Activated CD8-positive, alpha-beta T cell treated with anti-CD3 and anti-CD28 coated beads for 36 hours (primary cell): ENCODE measurements around the gene ST8SIA4. TPM values are rescaled to one million over a fixed set of nuclear protein-coding genes. Genes with fewer than 3 reads are reported as not detected.

Source experiments
- ATAC-seq: fragments of 200-7000 bp; cut with Tn5 transposase; one replicate; pipeline ENCODE4 v1.10.0; 2021; ENCODE audit warnings: mild to moderate bottlenecking, moderate library complexity
- CTCF ChIA-PET: fragments of 350-600 bp; sonication (Branson Sonifier 250); formaldehyde crosslinking; loops from one replicate; lab custom pipeline; 2021; ENCODE audit warnings: antibody characterized with exemption; lab: Charles Lee
- POLR2A ChIA-PET: fragments of 350-600 bp; sonication (Branson Sonifier 250); formaldehyde crosslinking; loops from one replicate; lab custom pipeline; 2021; ENCODE audit warnings: antibody characterized with exemption; lab: Charles Lee
- DNase-seq: peaks from one replicate; pipeline ENCODE4 v3.0.0-alpha.2; 2020
- H3K27ac Mint-ChIP-seq: one replicate; pipeline ENCODE4 v1.8.0; 2021; ENCODE audit warnings: mild to moderate bottlenecking, mixed read lengths
- H3K27me3 Mint-ChIP-seq: one replicate; pipeline ENCODE4 v1.8.0; 2021; ENCODE audit warnings: mixed read lengths
- H3K36me3 Mint-ChIP-seq: one replicate; pipeline ENCODE4 v1.8.0; 2021; ENCODE audit warnings: low read depth, mixed read lengths
- H3K4me1 Mint-ChIP-seq: one replicate; pipeline ENCODE4 v1.8.0; 2021; ENCODE audit warnings: low read depth, mixed read lengths
- H3K4me3 Mint-ChIP-seq: one replicate; pipeline ENCODE4 v1.8.0; 2021; ENCODE audit warnings: mild to moderate bottlenecking, moderate library complexity, mixed read lengths
- H3K9me3 Mint-ChIP-seq: one replicate; pipeline ENCODE4 v1.8.0; 2021; ENCODE audit warnings: mixed read lengths
- CTCF ChIP-seq: fragments of 200-600 bp; IDR thresholded peaks from one replicate; pipeline ENCODE4 v1.8.0; 2022; ENCODE audit warnings: antibody characterized with exemption, mild to moderate bottlenecking
- intact Hi-C: fragments of 100-400 bp; cut with micrococcal nuclease; formaldehyde crosslinking; loops from one replicate; pipeline ENCODE4 v1.10.0; 2022
- total RNA-seq, 2 experiments: library from RNA; stranded (reverse); gene quantifications; one replicate each; pipeline ENCODE4 v1.2.3, GENCODE V29; 2021

ST8SIA4 gene
- total RNA-seq, 2 experiments from 2014 or later, result 31.6 to 34.1 TPM

DNA sequence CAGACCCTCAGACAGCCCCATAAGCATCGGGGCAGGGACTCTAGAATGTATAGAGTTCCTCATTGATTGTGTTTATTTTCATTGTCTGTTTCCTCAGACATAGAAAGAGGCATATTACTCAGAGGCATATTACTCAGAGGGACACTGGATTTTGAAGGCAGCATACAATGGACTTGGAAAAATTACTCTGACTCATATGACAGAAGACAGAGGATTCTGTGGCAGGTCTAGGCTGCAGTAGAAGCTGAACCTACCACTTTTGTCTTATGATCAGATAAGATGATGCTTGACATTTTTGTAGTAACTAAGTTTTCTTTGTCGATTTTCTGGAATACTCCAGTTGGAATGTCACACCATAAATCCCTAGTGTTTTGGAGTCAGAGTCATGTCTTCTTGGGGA, 105.2 kb downstream of the ST8SIA4 start:
- peaks cover 17% of the 10 kb centered on the region for H3K9me3 Mint-ChIP-seq
- no peak for DNase-seq
- no peak for ATAC-seq
- intact Hi-C loops, result no loop called here
- CTCF ChIA-PET, result no interaction called here
- H3K36me3 Mint-ChIP-seq, result peaks cover 6% of the 10 kb centered on the region
- TF ChIP-seq CTCF, result no peak
- no peak overlapping the region for H3K4me3 Mint-ChIP-seq
- peaks cover 2% of the 10 kb centered on the region for H3K4me1 Mint-ChIP-seq
- POLR2A ChIA-PET, result no interaction called here
- no peak overlapping the region for H3K27ac Mint-ChIP-seq
- no peaks in the 10 kb centered on the region for H3K27me3 Mint-ChIP-seq

GRCh38 chr5:100796851-100797250, 106.2 kb downstream of the ST8SIA4 start:
- no peak for TF ChIP-seq CTCF
- intact Hi-C loops, result no loop called here
- H3K4me3 Mint-ChIP-seq, result no peak overlapping the region
- no peaks in the 10 kb centered on the region for H3K27me3 Mint-ChIP-seq
- DNase-seq, result no peak
- H3K27ac Mint-ChIP-seq, result no peak overlapping the region
- ATAC-seq, result no peak
- H3K36me3 Mint-ChIP-seq, result no peaks in the 10 kb centered on the region
- no peaks in the 10 kb centered on the region for H3K4me1 Mint-ChIP-seq
- ChIA-PET POLR2A (no interaction called here), CTCF (no interaction called here)
- peaks cover 8% of the 10 kb centered on the region for H3K9me3 Mint-ChIP-seq

- Mint-ChIP-seq H3K27me3 (no peaks in the 10 kb centered on the region), H3K4me3 (no peak overlapping the region), H3K9me3 (peaks cover 1% of the 10 kb centered on the region), H3K27ac (no peak overlapping the region), H3K4me1 (peaks cover 1% of the 10 kb centered on the region), H3K36me3 (no peaks in the 10 kb centered on the region)
- ChIA-PET POLR2A (interaction anchor here (0.6 kb wide), 1 partner anchor 1931 kb away, joined by 3 read pairs; no protein-coding TSS in a partner anchor), CTCF (no interaction called here)
- no peak for TF ChIP-seq CTCF
- ATAC-seq, result no peak
- DNase-seq, result no peak
- intact Hi-C loops, result no loop called here
Measured at GRCh38 chr5:100794844-100795243, 108.2 kb downstream of the ST8SIA4 start.

DNA sequence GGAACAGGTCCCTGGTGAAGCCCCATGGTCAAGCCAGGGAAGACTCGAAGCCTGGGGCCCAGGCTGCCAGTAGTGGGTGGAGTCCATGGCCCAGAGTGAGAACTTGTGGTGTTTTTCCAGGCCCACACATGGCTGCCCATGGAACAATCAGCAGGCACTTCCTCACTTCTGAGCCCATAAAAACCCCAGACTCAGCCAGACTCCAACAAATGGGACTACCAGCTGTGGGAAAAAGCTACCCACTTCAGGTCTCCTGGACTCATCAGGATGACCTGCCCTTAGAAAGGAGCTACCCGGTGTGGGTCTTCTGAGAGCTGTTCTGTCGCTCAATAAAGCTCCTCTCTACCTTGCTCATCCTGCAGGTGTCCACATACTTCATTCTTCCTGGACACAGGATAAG, 108.9 kb downstream of the ST8SIA4 start:
- no peak for DNase-seq
- intact Hi-C loops, result no loop called here
- no peak overlapping the region for H3K27ac Mint-ChIP-seq
- peaks cover 6% of the 10 kb centered on the region for H3K4me1 Mint-ChIP-seq
- peaks cover 1% of the 10 kb centered on the region for H3K9me3 Mint-ChIP-seq
- H3K36me3 Mint-ChIP-seq, result no peaks in the 10 kb centered on the region
- ChIA-PET CTCF (no interaction called here), POLR2A (interaction anchor here (0.7 kb wide), 1 partner anchor 19 kb away, joined by 3 read pairs; no protein-coding TSS in a partner anchor)
- no peak for ATAC-seq
- TF ChIP-seq CTCF, result no peak
- no peaks in the 10 kb centered on the region for H3K27me3 Mint-ChIP-seq
- H3K4me3 Mint-ChIP-seq, result no peak overlapping the region

DNA sequence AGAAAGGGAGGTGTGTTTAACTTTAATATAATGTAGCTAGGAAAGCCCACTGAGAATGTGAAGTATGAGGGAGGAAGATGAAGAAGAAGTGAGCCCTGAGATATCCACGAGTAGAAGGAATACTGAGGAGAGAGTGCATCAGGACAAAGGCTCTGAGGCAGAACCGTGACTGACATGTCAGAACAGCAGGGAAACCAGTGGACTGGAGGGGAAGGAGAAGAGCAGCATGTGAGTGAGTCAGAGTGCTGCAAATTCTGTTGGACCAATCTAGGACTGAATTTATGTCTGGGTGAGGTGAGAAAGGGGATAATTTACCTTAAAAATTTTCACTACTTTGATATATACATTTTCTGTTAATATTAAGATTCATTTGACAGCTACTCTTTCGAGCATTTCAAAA, 110.3 kb downstream of the ST8SIA4 start:
- intact Hi-C loops, result no loop called here
- CTCF ChIA-PET, result no interaction called here
- Mint-ChIP-seq H3K27me3 (no peaks in the 10 kb centered on the region), H3K4me1 (peaks cover 6% of the 10 kb centered on the region), H3K36me3 (no peaks in the 10 kb centered on the region), H3K9me3 (peaks cover 1% of the 10 kb centered on the region), H3K4me3 (no peak overlapping the region), H3K27ac (no peak overlapping the region)
- no peak for ATAC-seq
- no peak for TF ChIP-seq CTCF
- no peak for DNase-seq
- POLR2A ChIA-PET, result no interaction called here
